ENCODE measurements around the gene HOXC4.
"Not testable (repeated sequence)": the region's sequence is repeated elsewhere in the genome, so short reads cannot be mapped to it uniquely, and the experiment has no call there.

DNA sequence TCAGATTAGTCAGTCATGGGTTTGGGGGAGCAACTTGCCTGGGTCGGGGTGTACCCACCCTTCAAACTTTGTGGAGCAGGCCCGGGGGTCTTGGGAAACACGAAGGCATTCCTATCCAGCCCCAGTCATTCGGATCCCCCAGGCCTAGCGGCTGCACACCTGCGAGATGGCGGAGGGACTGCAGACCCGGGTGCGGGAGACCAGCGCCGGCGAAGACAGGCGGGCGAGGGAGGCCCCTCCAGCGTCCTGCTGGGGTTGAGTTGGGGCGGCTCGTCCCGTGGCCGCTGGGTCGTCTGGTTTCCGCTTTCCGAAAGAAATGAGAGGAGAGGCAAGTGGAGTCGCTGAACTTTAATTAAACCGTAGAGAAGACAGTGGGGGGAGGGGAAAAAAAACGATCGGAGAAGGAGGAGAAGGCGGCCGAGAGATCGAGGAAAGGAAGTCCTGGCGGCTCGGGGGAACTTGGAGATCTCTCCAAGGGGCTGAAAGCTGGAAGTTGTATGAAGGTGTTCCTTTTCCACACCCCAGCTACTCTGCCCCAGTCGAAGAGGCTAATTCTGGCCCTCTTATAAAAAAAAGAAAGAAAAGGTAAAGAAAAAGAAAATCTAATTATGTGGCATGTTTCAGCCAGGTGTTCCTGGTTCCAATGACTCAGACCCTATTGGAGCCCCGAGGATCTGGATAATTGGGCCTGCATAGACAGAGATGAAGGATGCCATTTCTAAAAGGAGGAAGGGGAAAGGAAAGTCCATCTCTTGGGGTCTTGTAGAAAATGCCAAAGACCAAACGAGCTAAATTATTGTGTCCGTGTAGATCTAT, 28.2 kb downstream of the HOXC4 start:
- TF ChIP-seq, protein P1, sequence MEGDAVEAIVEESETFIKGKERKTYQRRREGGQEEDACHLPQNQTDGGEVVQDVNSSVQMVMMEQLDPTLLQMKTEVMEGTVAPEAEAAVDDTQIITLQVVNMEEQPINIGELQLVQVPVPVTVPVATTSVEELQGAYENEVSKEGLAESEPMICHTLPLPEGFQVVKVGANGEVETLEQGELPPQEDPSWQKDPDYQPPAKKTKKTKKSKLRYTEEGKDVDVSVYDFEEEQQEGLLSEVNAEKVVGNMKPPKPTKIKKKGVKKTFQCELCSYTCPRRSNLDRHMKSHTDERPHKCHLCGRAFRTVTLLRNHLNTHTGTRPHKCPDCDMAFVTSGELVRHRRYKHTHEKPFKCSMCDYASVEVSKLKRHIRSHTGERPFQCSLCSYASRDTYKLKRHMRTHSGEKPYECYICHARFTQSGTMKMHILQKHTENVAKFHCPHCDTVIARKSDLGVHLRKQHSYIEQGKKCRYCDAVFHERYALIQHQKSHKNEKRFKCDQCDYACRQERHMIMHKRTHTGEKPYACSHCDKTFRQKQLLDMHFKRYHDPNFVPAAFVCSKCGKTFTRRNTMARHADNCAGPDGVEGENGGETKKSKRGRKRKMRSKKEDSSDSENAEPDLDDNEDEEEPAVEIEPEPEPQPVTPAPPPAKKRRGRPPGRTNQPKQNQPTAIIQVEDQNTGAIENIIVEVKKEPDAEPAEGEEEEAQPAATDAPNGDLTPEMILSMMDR (IDR thresholded peaks at IDR 0.05) = not testable (repeated sequence)
- not testable (repeated sequence) for TF ChIP-seq POLR2A, POLR2AphosphoS5 (IDR thresholded peaks at IDR 0.05)
